ENCODE data around the gene NAGPA. TPM values are rescaled to one million over a fixed set of nuclear protein-coding genes. Genes with fewer than 3 reads are reported as not detected.
"Not testable (repeated sequence)": the region's sequence is repeated elsewhere in the genome, so short reads cannot be mapped to it uniquely, and the experiment has no call there.

The NAGPA gene, protein sequence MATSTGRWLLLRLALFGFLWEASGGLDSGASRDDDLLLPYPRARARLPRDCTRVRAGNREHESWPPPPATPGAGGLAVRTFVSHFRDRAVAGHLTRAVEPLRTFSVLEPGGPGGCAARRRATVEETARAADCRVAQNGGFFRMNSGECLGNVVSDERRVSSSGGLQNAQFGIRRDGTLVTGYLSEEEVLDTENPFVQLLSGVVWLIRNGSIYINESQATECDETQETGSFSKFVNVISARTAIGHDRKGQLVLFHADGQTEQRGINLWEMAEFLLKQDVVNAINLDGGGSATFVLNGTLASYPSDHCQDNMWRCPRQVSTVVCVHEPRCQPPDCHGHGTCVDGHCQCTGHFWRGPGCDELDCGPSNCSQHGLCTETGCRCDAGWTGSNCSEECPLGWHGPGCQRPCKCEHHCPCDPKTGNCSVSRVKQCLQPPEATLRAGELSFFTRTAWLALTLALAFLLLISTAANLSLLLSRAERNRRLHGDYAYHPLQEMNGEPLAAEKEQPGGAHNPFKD
- 4.3 TPM for total RNA-seq
- 1 to 10 TPM; 4.1 to 6.4 (median 5.7) TPM for polyA plus RNA-seq (ENCODE audit: insufficient read depth in 1 of 8, insufficient read length in 8 of 8, low replicate concordance in 1 of 8)
- long read RNA-seq, donor 1, partial matches to known transcripts = 0 of 1 reads
- long read RNA-seq, donor 1, other reads (novel, unspliced or antisense) = 0 of 1 reads
- long read RNA-seq, donor 2 = 0 reads
- long read RNA-seq, donor 3 = 0 reads
- long read RNA-seq, donor 4, partial matches to known transcripts = 0 of 1 reads
- long read RNA-seq, donor 4, other reads (novel, unspliced or antisense) = 0 of 1 reads
- long read RNA-seq, donor 5, partial matches to known transcripts = 0 of 1 reads
- long read RNA-seq, donor 5, other reads (novel, unspliced or antisense) = 0 of 1 reads
- long read RNA-seq, donor 6, partial matches to known transcripts = 0 of 1 reads
- long read RNA-seq, donor 6, other reads (novel, unspliced or antisense) = 0 of 1 reads
- long read RNA-seq, donor 7 = 0 reads
- long read RNA-seq, donor 8 = 0 reads
- long read RNA-seq, donor 9 = 0 reads
- long read RNA-seq, donor 10, partial matches to known transcripts = 0 of 1 reads
- long read RNA-seq, donor 10, other reads (novel, unspliced or antisense) = 0 of 1 reads
- long read RNA-seq, donor 11, partial matches to known transcripts = 0 of 3 reads
- long read RNA-seq, donor 11, other reads (novel, unspliced or antisense) = 0 of 3 reads

DNA sequence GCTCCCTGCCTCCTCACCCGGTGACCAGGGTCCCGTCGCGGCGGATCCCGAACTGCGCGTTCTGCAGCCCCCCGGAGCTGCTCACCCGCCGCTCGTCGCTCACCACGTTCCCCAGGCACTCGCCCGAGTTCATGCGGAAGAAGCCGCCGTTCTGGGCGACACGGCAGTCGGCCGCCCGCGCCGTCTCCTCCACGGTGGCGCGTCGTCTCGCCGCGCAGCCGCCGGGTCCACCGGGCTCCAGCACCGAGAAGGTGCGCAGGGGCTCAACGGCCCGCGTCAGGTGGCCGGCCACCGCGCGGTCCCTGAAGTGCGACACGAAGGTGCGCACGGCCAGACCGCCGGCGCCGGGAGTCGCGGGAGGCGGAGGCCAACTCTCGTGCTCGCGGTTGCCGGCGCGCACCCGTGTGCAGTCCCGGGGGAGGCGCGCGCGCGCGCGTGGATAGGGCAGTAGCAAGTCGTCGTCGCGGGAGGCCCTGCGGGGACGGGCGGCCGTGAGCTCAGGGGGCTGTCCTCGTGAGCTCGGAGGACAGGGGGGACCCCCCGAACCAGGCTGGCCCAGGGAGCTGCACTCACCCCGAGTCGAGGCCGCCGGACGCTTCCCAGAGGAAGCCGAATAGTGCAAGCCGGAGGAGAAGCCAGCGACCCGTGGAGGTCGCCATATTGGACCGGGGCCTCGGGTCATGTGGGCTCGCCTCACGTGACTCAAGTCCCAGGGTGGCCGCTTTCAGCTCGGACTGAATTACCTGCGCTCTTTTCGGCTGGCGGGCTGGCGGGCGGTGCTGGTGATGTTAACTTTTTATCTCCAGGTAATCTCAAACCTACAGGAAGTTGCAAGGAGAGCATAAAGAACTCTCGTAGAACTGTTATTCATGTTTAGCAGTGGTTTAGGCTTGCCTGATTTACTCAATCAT is at the start of gene NAGPA:
Gene NAGPA, minus strand, starts transcription at position 680 of the 911 bp plus-strand sequence. Its CDS starts 21 bp downstream, at position 659.
- no peak within 1 kb of the TSS for H3K27ac ChIP-seq (ENCODE audit: low read length)
- H3K4me3 ChIP-seq (ENCODE audit: low read length) = peak within 1 kb of the TSS; percentile 77
- H3K4me1 ChIP-seq (ENCODE audit: control insufficient read depth, insufficient read depth, low read length) = peaks cover 6% of the 10 kb centered on the region
- H3K9me3 ChIP-seq (replicated peaks; ENCODE audit: control insufficient read depth, low read depth, low read length) = no peaks in the 10 kb centered on the region
- peaks cover 5% of the 10 kb centered on the region for H3K36me3 ChIP-seq (ENCODE audit: control insufficient read depth, insufficient read depth, low read length)
- peak; percentile 91 for DNase-seq
- H3K27me3 ChIP-seq (ENCODE audit: control insufficient read depth, insufficient read depth, low read length) = no peaks in the 10 kb centered on the region
- WGBS (ENCODE audit: insufficient coverage) = under 1% methylated on average over 97 of the region's 104 CpGs

- H3K4me1 ChIP-seq (ENCODE audit: control insufficient read depth, insufficient read depth, low read length); H3K4me3 ChIP-seq (ENCODE audit: low read length); H3K9me3 ChIP-seq (replicated peaks; ENCODE audit: control insufficient read depth, low read depth, low read length); H3K27me3 ChIP-seq (ENCODE audit: control insufficient read depth, insufficient read depth, low read length); DNase-seq; H3K27ac ChIP-seq (ENCODE audit: low read length): not testable (repeated sequence)
- 88% methylated on average over 3 of the region's 9 CpGs for WGBS (ENCODE audit: insufficient coverage)
- H3K36me3 ChIP-seq (ENCODE audit: control insufficient read depth, insufficient read depth, low read length) = peaks cover 41% of the 10 kb centered on the region
Observed at GRCh38 chr16:5080996-5081395, 47.3 kb upstream of the NAGPA start.

- peaks cover 46% of the 10 kb centered on the region for H3K36me3 ChIP-seq (ENCODE audit: control insufficient read depth, insufficient read depth, low read length)
- not testable (repeated sequence) for H3K4me1 ChIP-seq (ENCODE audit: control insufficient read depth, insufficient read depth, low read length); H3K27ac ChIP-seq (ENCODE audit: low read length); H3K27me3 ChIP-seq (ENCODE audit: control insufficient read depth, insufficient read depth, low read length); H3K9me3 ChIP-seq (replicated peaks; ENCODE audit: control insufficient read depth, low read depth, low read length); DNase-seq; H3K4me3 ChIP-seq (ENCODE audit: low read length)
- WGBS (ENCODE audit: insufficient coverage) = 91% methylated on average over 8 of the region's 12 CpGs
Observed at GRCh38 chr16:5080461-5080860, 46.7 kb upstream of the NAGPA start.

GRCh38 chr16:5078626-5079025 is 44.9 kb upstream of the NAGPA start:
- H3K36me3 ChIP-seq (ENCODE audit: control insufficient read depth, insufficient read depth, low read length) = peaks cover 50% of the 10 kb centered on the region
- H3K27me3 ChIP-seq (ENCODE audit: control insufficient read depth, insufficient read depth, low read length) = no peaks in the 10 kb centered on the region
- no peaks in the 10 kb centered on the region for H3K4me1 ChIP-seq (ENCODE audit: control insufficient read depth, insufficient read depth, low read length)
- H3K4me3 ChIP-seq (ENCODE audit: low read length) = no peak overlapping the region
- WGBS (ENCODE audit: insufficient coverage) = 98% methylated on average over 14 of the region's 17 CpGs
- no peaks in the 10 kb centered on the region for H3K9me3 ChIP-seq (replicated peaks; ENCODE audit: control insufficient read depth, low read depth, low read length)
- H3K27ac ChIP-seq (ENCODE audit: low read length) = no peak overlapping the region
- no peak for DNase-seq

- no peak for DNase-seq
- Histone ChIP-seq H3K4me3 (ENCODE audit: low read length) (no peak overlapping the region), H3K4me1 (ENCODE audit: control insufficient read depth, insufficient read depth, low read length) (peaks cover 8% of the 10 kb centered on the region), H3K36me3 (ENCODE audit: control insufficient read depth, insufficient read depth, low read length) (peaks cover 46% of the 10 kb centered on the region), H3K27me3 (ENCODE audit: control insufficient read depth, insufficient read depth, low read length) (no peaks in the 10 kb centered on the region), H3K9me3 (replicated peaks; ENCODE audit: control insufficient read depth, low read depth, low read length) (no peaks in the 10 kb centered on the region), H3K27ac (ENCODE audit: low read length) (no peak overlapping the region)
- WGBS (ENCODE audit: insufficient coverage) = 93% methylated on average over 13 of the region's 13 CpGs
Observed at GRCh38 chr16:5077304-5077703, 43.6 kb upstream of the NAGPA start.

DNA sequence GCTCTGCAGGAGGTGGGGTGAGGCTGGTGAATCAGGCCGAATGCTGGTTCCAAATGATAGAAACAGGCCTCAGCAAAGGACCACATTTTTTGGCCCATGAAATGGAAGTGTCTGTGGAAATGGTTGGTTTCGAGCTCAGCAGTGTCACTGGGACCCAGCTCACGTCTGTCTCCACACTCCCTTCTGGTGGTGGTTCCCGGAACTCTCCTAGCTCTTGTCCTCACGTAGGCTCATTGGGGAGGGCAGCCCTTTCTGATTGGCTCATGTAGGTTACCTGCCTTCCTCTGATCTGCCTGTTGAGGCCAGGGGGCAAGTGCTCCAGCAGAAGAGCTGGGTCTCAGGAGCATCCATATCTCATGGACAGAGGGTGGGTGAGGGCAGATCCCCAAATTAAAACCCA is 41.9 kb upstream of the NAGPA start:
- Histone ChIP-seq H3K27me3 (ENCODE audit: control insufficient read depth, insufficient read depth, low read length) (no peaks in the 10 kb centered on the region), H3K36me3 (ENCODE audit: control insufficient read depth, insufficient read depth, low read length) (peaks cover 46% of the 10 kb centered on the region)
- 70% methylated on average over 4 of the region's 5 CpGs for WGBS (ENCODE audit: insufficient coverage)

GRCh38 chr16:5073771-5074170 is 40.0 kb upstream of the NAGPA start:
- H3K4me3 ChIP-seq (ENCODE audit: low read length); DNase-seq; H3K27me3 ChIP-seq (ENCODE audit: control insufficient read depth, insufficient read depth, low read length); H3K27ac ChIP-seq (ENCODE audit: low read length); H3K9me3 ChIP-seq (replicated peaks; ENCODE audit: control insufficient read depth, low read depth, low read length): not testable (repeated sequence)
- 97% methylated on average over 7 of the region's 15 CpGs for WGBS (ENCODE audit: insufficient coverage)
- Histone ChIP-seq H3K36me3 (ENCODE audit: control insufficient read depth, insufficient read depth, low read length) (peaks cover 39% of the 10 kb centered on the region), H3K4me1 (ENCODE audit: control insufficient read depth, insufficient read depth, low read length) (peaks cover 16% of the 10 kb centered on the region)

More for the DNA sequence above, 41.9 kb upstream of the NAGPA start:
- Histone ChIP-seq H3K9me3 (replicated peaks; ENCODE audit: control insufficient read depth, low read depth, low read length) (no peaks in the 10 kb centered on the region), H3K27ac (ENCODE audit: low read length) (no peak overlapping the region), H3K4me3 (ENCODE audit: low read length) (no peak overlapping the region), H3K4me1 (ENCODE audit: control insufficient read depth, insufficient read depth, low read length) (peaks cover 16% of the 10 kb centered on the region)
- no peak for DNase-seq

- WGBS (ENCODE audit: insufficient coverage) = no CpG with 5 or more reads among the region's 2 CpGs
Observed at GRCh38 chr16:5073279-5073629, 39.5 kb upstream of the NAGPA start.

More at GRCh38 chr16:5073279-5073629, 39.5 kb upstream of the NAGPA start:
- H3K9me3 ChIP-seq (replicated peaks; ENCODE audit: control insufficient read depth, low read depth, low read length) = no peaks in the 10 kb centered on the region
- H3K27me3 ChIP-seq (ENCODE audit: control insufficient read depth, insufficient read depth, low read length) = no peaks in the 10 kb centered on the region
- H3K36me3 ChIP-seq (ENCODE audit: control insufficient read depth, insufficient read depth, low read length) = peaks cover 35% of the 10 kb centered on the region
- H3K27ac ChIP-seq (ENCODE audit: low read length) = no peak overlapping the region
- no peak overlapping the region for H3K4me3 ChIP-seq (ENCODE audit: low read length)
- DNase-seq = no peak
- H3K4me1 ChIP-seq (ENCODE audit: control insufficient read depth, insufficient read depth, low read length) = peaks cover 16% of the 10 kb centered on the region
